Panc1 (cell line): ENCODE results near the gene LCT.

ENCODE experiments used
- POLR2AphosphoS5 ChIP-seq: IDR thresholded peaks from 2 replicates; pipeline ENCODE4 v1.6.1; 2012; ENCODE audit warnings: mild to moderate bottlenecking, low read depth, low read length, moderate library complexity
- SIN3A ChIP-seq: IDR thresholded peaks from 2 replicates; pipeline ENCODE4 v1.6.1; 2012; ENCODE audit warnings: low read depth, mild to moderate bottlenecking, low read length, moderate library complexity, borderline replicate concordance; ENCODE audit not compliant: insufficient read depth
- TCF7L2 ChIP-seq: IDR thresholded peaks from 2 replicates; pipeline ENCODE4 v1.6.1; 2011; ENCODE audit warnings: mild to moderate bottlenecking, low read depth, low read length, inconsistent platforms
- TF ChIP-seq, protein P1 (sequence below): fragments of 450-650 bp; IDR thresholded peaks from 2 replicates; pipeline ENCODE4 v1.5.1; 2017; ENCODE audit warnings: mild to moderate bottlenecking
- TF ChIP-seq, protein P2 (sequence below), 2 experiments: IDR thresholded peaks; 2 replicates each; pipeline ENCODE4 v1.6.1; 2011 to 2012; ENCODE audit warnings: low read depth in 2 of 2, control low read depth in 1 of 2, low read length in 1 of 2, mild to moderate bottlenecking in 1 of 2, moderate library complexity in 1 of 2; ENCODE audit not compliant: insufficient read depth in 1 of 2

DNA sequence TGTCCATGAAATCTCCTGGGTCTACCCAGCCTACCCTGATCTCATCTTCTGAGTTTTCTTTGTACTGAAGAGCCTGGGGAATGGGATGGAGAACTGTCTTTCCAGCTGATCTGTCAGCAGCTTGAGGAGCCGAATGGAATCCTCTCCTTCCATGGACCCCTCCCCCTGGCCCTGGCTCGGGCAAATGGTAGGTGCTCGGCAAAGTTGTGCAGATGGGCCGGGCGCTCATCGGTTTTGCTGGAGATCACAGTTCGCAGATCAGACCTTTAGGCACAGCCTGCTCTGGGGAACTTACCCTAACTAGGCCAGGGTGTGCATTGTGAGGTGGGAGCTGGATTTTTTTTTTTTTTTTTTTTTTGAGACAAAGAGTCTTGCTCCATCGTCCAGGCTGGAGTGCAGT lies 40.4 kb downstream of the LCT start:
- TF ChIP-seq, protein P1, sequence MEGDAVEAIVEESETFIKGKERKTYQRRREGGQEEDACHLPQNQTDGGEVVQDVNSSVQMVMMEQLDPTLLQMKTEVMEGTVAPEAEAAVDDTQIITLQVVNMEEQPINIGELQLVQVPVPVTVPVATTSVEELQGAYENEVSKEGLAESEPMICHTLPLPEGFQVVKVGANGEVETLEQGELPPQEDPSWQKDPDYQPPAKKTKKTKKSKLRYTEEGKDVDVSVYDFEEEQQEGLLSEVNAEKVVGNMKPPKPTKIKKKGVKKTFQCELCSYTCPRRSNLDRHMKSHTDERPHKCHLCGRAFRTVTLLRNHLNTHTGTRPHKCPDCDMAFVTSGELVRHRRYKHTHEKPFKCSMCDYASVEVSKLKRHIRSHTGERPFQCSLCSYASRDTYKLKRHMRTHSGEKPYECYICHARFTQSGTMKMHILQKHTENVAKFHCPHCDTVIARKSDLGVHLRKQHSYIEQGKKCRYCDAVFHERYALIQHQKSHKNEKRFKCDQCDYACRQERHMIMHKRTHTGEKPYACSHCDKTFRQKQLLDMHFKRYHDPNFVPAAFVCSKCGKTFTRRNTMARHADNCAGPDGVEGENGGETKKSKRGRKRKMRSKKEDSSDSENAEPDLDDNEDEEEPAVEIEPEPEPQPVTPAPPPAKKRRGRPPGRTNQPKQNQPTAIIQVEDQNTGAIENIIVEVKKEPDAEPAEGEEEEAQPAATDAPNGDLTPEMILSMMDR = no peak
- TF ChIP-seq POLR2AphosphoS5 (no peak), SIN3A (no peak), TCF7L2 (no peak)
- TF ChIP-seq, protein P2, sequence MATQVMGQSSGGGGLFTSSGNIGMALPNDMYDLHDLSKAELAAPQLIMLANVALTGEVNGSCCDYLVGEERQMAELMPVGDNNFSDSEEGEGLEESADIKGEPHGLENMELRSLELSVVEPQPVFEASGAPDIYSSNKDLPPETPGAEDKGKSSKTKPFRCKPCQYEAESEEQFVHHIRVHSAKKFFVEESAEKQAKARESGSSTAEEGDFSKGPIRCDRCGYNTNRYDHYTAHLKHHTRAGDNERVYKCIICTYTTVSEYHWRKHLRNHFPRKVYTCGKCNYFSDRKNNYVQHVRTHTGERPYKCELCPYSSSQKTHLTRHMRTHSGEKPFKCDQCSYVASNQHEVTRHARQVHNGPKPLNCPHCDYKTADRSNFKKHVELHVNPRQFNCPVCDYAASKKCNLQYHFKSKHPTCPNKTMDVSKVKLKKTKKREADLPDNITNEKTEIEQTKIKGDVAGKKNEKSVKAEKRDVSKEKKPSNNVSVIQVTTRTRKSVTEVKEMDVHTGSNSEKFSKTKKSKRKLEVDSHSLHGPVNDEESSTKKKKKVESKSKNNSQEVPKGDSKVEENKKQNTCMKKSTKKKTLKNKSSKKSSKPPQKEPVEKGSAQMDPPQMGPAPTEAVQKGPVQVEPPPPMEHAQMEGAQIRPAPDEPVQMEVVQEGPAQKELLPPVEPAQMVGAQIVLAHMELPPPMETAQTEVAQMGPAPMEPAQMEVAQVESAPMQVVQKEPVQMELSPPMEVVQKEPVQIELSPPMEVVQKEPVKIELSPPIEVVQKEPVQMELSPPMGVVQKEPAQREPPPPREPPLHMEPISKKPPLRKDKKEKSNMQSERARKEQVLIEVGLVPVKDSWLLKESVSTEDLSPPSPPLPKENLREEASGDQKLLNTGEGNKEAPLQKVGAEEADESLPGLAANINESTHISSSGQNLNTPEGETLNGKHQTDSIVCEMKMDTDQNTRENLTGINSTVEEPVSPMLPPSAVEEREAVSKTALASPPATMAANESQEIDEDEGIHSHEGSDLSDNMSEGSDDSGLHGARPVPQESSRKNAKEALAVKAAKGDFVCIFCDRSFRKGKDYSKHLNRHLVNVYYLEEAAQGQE (IDR thresholded peaks at IDR 0.05; ENCODE audit: insufficient read depth in 1 of 2, low read depth in 2 of 2, low read length in 1 of 2) = no peak
